Muscle of arm (tissue), 12 donors: ENCODE data around the gene KCNA2. TPM values are rescaled to one million over a fixed set of nuclear protein-coding genes. Genes with fewer than 3 reads are reported as not detected.

Experiments used
- DNase-seq: peaks from one replicate; pipeline ENCODE4 v3.0.0-alpha.2; 2013
- polyA plus RNA-seq, 12 donors: library from polyadenylated mRNA; unstranded; fragments of 120-200 nt; gene quantifications; one replicate each; pipeline ENCODE4 v1.2.1, GENCODE V29; 2013; ENCODE audit not compliant: insufficient read length in 12 of 12

The KCNA2 gene
- polyA plus RNA-seq, 12 donors, result 0.59 to 2.2 (median 1.2) TPM; not detected in 1

DNA sequence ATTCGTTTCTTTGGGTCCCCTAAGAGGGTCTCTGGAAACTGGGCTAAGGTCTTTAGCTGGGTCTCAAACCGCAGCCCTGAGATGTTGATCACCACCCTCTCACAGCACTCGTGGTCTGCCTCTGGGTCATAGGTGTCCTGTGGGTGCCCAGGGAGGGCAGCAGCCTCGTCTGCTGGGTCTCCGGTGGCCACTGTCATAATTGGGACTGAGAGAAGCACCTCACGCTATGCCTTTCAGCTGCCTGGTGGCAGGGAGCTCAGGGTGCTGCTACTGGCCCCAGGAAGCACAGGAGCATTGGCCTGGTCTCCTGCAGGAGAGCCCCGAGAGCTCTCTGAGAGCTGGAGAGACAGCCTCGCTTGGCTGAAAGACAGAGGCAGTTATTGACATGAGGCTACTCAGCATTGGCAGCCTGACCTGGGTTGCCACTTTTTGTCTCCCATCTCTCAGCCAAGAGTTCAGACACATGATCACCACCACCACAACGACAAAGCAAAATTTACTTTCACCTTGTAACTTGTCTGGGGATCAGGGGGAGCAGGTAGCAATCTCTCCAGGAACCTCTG, 1.5 kb downstream of the KCNA2 start:
- no peak for DNase-seq

DNA sequence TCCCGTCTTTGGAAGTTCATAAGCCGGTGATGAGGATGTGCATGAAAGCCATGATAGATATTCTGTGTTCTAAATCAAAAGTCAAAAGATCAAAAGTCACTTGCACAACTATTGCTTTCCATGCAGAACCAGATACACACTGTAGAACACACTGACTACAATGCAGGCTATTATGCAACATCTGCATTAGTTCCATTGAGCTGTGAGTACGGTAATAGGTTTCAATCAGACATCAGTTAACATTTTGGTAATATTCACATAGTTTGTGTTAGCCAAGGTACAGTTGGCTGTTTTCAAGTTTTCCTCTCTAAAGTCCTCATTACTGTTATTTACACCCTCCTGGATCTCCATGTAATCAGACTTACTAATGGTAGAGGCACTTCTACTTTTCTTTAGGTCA, 3.1 kb downstream of the KCNA2 start:
- DNase-seq, result no peak

GRCh38 chr1:110602466-110602865, 3.7 kb downstream of the KCNA2 start:
- peak; percentile 52 for DNase-seq

GRCh38 chr1:110601332-110601731, 4.8 kb downstream of the KCNA2 start:
- no peak for DNase-seq

- DNase-seq, result no peak
Measured at GRCh38 chr1:110600716-110601115, 5.4 kb downstream of the KCNA2 start.

DNA sequence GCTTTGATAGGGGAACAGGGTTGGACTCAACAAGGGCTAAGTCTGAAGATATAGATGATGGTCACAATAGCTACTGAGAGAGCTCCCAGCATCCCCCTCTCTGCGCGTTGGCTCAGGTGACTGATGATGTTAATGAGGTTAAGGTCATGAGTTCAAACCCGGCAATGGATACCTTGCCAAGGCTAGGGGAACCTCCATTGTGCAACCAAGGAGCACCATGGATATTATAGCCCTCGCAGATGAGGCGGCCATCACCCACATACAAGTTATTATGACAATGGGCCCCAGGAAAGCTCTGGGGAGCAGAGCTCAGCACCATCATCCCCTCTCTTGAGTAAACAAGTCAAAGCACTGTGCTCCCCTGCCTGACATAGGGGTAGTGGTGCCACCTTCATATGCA, 8.2 kb downstream of the KCNA2 start:
- DNase-seq, result no peak

DNA sequence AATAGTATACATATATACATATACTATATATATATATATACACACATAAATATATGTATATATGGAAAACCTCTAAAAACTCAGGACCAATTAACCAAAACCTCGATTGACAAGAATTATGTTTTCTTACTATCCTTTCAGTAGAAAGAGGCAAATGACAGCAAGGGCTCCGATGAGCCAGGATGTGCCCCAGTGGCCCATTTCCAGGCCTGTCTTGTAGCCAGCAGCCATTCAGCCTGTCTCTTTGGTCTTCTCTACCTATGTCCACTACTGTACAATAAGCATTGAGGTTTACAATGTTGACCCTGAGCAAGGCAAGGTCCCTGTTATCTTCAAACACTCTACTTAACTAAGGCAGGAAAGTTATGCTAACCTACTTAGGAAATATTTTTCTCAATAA, 9.8 kb downstream of the KCNA2 start:
- DNase-seq, result no peak

DNA sequence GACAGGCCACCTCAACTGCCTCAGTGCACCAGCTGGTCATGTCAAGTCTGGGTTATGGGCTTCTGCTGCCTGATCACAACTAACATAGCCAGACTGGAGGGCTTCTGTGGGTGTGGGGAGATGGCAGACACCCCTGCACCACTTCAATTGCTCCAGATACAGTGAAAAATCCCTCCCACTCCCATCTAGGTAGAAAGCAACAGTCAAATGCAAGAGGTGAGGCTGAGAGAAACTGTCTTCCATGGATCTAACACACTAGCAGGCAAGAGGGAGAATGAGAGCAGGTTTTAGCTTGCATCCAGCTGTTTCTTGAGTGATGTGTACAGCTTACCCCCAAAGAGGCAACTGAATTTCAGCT, 10.8 kb downstream of the KCNA2 start:
- no peak for DNase-seq

- DNase-seq, result peak; percentile 16
Measured at GRCh38 chr1:110594456-110595352, 11.5 kb downstream of the KCNA2 start.

- no peak for DNase-seq
Measured at GRCh38 chr1:110593902-110594301, 12.3 kb downstream of the KCNA2 start.

DNA sequence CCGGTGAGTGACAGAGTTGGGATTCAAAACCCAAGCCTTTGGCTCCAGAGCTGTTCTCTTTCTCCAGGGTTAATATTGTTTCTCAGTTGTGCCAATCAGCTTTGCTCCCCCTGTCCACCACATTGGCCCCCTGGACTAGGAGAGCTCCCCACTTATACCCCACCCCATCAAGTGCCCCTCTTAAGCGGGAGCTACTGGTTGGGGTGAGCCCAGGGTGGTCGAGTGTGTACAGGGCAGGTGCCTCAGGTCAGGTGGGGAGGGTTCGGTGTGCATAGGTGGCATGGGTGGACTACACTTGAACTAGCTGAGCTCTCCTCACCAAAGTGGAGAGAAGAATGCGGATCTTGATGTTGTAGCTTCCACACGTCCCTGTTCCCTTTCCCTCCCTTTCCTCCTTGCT, 14.2 kb downstream of the KCNA2 start:
- DNase-seq, result no peak

- DNase-seq, result no peak
Measured at GRCh38 chr1:110588991-110589390, 17.2 kb downstream of the KCNA2 start.

DNA sequence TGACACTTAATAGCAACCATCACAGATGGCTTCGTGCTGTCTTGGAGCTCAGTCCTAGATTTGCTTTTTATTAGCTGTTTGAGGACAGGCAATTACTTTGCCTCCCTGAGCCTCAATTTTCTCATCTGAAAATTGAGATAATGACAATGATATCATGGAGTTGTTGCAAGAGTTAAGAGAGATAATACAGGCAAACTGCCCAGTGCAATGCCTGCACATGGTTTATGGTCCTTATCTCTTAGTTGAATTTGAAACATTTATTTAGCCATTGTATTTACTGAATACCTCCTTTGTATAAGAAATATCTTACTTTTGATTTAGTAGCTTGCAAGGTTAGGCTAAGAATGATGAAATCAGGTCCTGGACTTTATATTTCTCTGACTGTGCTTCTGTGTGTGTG, 17.7 kb downstream of the KCNA2 start:
- DNase-seq, result no peak

- no peak for DNase-seq
Measured at GRCh38 chr1:110587906-110588305, 18.3 kb downstream of the KCNA2 start.

- DNase-seq, result no peak
Measured at GRCh38 chr1:110585481-110585880, 20.7 kb downstream of the KCNA2 start.

GRCh38 chr1:110584045-110584444, 22.1 kb downstream of the KCNA2 start:
- DNase-seq, result no peak

DNA sequence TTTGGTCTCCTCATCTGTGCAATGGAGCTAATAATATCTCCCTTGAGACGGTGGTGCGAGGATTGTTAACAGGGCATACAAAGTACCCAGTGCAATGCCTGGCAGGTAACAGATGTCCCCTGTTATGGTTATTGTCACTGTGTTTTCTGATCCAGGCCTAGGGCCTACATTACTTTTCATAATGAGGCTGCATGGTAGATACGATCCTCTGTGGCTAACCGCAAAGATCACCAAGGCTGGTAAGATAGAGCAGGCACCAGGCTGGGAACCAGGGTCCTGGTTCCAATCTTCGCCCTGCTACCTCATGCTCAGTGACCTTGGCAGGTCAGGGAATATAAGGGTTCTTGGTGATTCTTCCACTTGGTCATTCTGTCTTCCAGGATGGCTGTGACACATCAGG, 22.7 kb downstream of the KCNA2 start:
- DNase-seq, result no peak

- DNase-seq, result no peak
Measured at GRCh38 chr1:110582378-110582777, 23.8 kb downstream of the KCNA2 start.

DNA sequence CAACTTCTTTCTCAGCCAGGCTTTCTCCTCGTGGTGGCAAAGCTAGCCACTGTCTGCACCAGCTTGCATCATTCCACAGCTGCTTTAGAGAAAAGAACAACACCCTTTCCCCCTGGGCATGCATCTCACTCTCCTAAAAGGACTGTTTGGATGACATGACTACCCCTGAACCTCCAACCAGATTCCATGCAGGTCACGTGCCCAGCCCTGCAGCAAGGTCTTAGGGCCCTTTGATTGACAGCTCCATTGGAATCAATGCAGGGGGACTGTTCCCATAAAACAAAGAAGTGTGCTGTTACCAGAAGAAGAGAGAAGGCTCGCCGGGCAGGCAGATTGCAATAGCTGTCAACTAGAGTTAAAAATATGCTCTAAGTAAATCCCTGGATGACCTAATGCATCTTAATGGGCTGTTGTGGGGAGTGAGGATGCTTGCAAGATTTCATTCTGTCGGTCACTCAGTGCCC, 24.4 kb downstream of the KCNA2 start:
- no peak for DNase-seq

DNA sequence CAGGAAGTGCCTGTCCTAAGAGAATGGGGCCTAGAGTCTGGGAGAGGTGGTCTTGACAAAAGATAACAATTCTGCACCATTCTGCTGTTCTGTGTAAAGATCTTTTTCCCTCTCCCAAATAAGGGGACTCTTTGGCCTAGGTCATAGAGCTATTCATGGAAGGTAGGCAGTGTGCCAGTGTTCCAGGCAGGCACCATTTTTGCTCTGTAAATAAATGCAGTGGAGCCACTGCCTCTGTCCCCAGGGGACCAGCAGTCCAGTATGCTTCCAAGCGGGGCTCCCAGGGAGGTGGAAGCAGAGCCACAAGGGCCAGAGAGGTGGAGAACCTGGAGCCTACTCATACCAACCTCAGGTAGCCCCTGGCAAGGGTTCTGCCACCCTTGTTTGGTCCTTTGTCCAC, 25.9 kb downstream of the KCNA2 start:
- DNase-seq, result no peak

DNA sequence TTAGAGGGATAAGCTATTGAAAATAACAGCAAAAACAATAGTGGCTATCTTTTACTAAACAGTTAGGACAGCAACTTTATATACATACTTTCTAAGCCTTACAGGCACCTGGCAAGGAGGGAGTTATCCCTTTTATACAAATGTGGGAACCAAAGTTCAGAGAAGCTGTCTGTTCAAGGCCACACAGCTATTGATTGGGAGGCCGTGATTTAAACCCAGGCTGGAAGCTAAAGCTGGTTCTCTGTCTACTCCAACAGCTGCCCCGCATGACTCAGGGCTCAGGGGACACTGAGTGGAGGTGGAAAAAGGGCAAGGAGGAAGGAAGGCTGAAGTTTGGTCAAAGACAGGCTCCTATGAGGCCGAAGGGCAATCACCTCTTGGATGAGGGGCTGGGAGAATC, 26.7 kb downstream of the KCNA2 start:
- DNase-seq, result no peak

DNA sequence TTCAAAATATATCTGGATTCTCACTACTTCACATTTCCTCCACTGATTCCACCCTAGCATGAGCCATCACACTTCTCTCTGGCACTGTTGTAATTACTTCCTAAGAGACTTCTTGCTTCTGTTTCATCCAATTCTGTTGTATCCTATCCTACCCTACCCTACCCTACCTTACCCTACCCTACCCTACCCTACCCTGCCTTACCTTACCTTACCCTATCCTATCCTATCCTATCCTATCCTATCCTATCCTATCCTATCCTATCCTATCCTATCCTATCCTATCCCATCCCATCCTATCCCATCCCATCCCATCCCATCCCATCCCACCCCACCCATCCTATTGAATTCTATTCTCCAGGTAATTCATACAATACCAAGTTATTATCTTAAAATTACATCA, 29.7 kb downstream of the KCNA2 start:
- DNase-seq, result no peak

- no peak for DNase-seq
Measured at GRCh38 chr1:110573314-110573713, 32.8 kb downstream of the KCNA2 start.

GRCh38 chr1:110572751-110573150, 33.4 kb downstream of the KCNA2 start:
- DNase-seq, result no peak
